Kidney glomerular epithelial cell (primary cell): ENCODE results near the gene ZNF529.
"Not testable (repeated sequence)": the region's sequence is repeated elsewhere in the genome, so short reads cannot be mapped to it uniquely, and the experiment has no call there.

ENCODE experiments used
- DNase-seq: peaks from one replicate; lab custom pipeline; 2025; lab: John Stamatoyannopoulos, UW

ZNF529 gene

DNA sequence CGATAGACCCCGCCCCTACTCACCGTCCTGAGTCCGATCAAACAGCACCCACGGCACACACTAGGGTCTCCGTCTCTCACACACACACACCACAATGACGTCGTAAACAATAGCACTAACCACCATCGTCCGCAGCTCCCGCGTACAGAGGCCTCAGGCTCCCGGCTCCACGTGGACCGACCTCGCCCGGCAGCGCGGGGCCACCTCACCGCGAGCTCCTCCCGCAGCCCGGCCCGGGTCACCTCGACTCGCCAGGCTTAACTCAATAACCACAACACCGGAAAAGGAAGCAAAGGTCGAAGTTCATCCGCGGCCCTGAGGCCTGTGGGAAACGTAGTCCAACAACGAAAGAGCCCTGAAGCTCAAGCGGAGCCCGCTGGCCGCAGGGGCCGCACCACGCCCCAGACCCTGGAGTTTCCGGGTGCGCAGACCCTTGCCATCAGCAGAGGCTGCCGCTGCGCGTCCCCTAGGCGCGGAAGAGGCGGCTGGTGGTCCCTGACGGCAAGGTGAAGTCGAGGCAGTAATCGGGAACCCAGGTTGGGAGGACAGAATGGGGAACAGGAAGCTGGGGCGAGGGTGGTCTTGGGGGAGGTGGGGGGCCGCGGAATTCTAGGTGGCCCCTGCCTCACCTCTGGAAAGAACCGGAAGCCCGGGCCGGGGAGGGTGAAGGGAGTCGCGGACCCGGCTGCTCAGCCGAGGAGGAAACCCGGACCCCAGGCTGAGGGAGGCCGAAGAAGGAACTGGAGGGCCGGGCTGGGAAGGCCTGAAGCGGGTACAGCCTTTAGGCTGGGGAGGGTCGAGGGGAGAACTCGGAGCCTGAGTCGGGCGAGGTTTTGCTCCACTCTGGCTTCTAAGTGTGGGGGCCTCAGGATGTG is at the start of gene ZNF529:
ZNF529 (minus strand) TSS at position 273 of the 875 bp plus-strand sequence. CDS start 946 bp downstream, outside the sequence.
- peak; percentile 89 for DNase-seq

DNA sequence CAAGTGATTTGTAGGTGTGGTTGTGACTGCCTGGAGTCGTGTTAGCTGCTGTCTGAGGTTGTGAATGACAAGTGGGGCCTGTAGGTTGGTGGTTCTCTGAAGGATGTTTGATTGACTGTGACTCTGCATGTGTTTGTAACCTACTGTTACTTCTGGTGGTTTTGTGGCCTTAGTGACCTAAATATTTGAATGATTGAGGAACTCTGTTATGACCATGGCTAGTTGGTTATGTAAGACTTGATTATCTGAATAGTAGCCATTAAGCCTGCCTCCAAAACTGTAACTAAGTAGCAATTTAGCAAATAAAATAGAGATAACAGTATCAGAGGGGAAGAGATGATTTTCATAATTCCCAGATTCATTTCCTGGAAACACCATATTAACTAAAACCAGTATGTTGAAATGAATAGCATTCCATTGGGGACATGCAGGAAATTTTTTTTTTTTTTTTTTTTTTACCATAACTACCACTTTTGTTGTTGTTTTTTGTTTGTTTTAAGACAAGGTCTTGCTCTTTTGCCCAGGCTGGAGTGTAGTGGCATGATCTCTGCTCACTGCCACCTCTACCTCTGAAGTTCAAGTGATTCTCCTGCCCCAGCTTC is 32.9 kb upstream of the ZNF529 start:
- DNase-seq: peak; percentile 67

DNA sequence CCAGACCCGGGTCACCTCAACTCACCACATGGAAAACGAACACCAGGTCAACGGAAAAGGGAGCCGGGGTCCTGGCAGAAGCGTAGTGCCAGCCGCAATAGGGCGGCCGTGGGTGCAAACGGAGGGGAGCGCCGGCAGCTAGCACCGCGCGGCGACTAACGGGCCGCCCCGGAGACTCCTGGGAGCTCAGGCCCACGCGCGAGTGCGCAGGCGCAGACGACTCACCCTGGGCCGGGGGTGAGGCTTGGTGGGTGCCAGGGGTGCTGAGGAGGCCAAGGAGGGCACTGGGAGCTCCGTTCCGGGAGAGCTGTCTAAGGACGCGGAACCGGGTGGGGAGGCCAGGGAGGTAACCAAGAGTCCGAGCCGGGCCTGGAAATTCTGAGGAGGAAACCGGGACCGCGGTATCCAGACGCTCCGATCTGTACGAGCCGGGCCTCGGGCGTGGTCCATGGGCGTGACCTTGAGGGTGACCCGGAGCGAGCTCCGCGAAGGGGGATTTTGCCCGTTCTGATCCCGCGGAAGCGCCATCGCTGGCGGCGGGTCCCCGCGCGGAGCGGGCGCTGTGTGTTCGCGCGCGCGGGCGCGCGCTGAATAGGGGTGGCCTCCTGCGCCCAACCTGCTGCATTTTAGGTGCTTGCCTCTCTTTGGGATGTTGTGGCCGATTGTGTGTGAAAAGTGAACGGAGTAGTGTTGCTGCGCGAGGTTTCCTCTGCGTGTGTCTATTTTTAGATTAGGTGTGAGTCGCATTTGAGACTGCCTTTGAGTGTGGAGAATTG is 32.2 kb upstream of the ZNF529 start, which contains the start of gene ZNF382:
ZNF382 (plus strand) TSS at position 213 of the 776 bp plus-strand sequence. CDS start 4,602 bp downstream, outside the sequence.
- DNase-seq: peak; percentile 67

DNA sequence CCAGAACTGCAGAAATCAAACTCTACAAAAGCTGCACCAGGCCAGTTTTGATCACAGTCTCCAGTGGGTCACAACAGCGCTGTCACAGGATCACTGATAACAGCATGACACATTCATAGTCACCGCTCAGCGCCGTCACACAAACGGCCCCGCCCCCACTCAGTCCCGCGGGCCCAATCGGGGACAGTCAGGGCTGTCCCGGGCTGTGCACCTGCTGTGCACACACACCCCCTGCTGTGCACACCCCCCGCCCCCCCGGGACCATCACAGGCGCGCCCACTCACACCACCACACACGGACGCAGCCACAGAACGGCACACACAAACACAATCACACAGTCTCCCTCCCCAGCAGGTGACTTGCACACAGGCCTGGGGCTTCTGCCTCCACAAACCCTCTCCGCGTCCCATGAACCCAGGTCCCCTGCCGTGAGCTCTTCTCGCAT is 31.6 kb upstream of the ZNF529 start:
- DNase-seq: no peak

DNA sequence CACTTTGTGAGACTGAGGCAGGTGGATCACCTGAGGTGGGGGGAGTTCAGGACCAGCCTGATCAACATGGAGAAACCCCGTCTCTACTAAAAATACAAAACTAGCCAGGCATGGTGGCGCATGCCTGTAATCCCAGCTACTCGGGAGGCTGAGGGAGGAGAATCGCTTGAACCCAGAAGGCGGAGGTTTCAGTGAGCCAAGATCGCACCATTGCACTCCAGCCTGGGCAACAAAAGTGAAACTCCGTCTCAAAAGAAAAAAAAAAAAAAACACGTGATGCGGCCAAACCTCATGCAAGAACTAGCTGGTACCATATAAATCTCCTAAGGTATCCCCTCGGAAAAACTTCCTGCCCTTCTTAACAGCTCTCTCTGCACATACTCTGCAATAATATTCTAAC is 29.6 kb upstream of the ZNF529 start:
- DNase-seq: not testable (repeated sequence)

DNA sequence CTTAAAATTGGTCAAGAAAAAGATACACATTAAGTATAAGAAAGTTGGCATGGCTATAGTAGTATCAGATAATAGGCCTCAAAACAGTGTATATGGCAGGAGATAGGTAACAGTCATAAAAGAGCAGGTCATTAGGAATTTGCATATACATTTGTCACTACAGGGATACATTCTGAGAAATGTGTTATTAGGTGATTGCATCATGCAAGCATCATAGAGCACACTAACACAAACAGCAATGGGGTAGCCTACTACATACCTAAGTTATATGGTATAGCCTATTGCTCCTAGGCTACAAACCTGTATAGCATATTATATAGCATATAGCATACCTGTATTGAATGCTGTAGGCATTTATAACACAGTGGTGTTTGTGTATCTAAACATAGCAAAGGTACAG is 6.2 kb upstream of the ZNF529 start:
- no peak for DNase-seq

DNA sequence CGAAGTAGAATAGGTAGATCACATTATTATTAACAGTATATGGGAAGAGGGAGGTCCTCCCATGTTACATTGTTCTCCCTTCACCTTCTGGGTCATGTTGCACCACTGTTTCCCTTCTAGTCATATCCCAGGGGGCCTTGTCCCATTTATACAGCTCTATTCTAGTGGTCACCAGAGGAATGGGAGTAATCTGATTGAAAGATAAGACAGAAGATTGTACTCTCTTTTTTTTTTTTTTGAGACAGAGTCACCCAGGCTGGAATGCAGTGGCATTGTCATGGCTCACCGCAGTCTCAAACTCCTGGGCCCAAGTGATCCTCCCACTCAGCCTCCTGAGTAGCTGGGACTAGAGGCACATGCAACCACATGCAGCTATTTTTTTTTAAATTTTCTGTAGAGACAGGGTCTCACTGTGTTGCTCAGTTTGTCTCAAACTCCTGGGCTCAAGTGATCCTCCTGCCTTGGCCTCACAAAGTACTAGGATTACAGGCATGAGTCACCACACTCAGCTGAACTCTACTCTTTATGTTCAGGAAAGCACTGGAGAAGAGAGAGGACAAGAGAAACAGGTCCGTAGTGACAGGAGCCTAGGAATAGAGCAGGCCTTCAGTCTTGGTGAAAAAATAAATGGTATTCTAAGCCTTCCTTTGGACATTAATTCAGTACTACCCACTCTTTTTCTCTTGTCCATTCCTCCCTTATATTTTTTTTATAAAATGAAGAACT is 4.3 kb upstream of the ZNF529 start:
- DNase-seq: no peak

DNA sequence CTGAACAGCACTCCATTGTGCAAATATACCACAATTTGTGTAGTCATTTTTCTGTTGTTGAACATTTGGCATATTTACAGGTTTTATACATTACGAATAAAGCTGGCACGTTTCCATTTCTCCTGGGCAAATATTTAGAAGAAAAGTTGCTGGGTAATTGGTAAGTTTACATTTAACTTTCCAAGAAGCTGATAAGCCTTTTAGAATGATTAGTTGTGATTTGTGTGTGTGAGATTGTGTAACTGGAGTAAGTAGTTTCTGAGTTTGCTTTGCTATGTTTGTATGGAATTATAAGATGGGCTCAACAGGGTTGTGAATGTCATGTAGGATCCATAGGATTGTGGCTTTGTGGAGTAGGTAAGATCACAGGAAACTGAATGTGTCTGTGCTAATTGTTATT is 1.6 kb upstream of the ZNF529 start:
- no peak for DNase-seq

DNA sequence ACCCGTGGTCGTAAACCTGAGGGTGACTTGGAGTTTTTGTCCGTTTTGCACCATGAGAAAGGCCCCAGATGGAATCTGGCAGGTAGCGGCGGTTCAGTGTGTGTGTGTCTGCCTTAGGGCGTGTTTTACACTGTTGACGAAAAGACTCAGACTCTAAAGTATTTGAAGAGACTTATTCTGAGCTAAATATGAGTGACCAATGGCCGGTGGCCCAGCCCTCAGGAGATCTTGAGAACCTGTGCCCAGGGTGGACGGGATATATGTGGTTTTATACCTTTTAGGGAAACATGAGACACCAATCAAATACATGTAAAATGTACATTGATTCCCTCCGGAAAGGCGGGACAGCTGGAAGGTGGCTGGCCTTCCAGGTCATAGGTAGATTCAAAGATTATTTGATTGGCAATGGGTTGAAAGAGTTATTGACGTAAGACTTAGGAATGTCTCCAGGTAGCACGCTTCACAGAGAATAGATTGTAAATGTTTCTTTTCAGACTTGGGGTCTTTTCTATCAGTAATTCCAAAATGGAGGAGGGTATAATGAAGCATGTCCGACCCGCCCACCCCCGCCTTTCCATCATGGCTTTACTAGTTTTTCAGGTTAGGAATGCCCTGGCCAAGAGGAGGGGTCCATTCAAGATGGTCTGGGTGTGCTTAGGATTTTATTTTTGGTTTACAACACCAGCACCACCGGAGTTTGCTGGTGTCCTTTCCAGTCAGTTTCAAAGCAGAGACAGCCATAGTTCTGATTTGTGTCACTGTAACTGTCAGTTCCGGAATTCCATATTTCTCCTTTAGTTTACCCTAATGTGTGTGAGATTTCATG is 1.0 kb upstream of the ZNF529 start:
- peak; percentile 34 for DNase-seq

DNA sequence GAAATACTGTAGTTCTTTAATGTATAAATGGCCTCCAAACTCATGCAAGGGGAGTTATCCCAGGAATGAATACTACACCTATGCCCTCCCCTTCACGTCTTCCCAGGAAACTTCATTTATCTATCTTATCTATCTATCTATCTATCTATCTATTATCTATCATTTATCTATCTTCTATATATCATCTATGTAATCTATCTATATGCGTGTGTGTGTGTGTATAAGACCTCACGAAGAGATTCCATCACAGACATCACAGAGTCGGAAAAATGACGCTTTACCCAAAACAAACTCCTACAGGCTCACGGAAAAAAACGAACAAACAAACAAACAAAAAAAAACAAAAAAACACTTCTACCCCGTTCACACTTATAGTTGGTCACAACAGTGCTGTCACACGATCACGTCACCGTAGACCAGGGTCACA is 486 bp downstream of the ZNF529 start:
- no peak for DNase-seq

DNA sequence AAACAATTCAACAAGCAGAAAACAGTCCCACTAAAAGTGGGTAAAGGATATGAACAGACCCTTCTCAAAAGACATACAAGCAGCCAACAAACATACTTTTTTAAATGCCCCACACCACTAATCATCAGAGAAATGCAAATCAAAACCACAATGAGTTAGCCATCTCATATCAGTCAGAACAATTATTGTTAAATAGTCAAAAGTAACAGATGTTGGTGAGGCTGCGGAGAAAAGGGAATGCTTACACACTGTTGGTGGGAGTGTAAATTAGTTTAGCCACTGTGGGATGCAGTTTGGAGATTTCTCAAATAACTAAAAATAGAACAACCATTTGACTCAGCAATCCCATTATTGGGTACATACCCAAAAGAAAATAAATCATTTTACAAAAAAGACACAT is 8.7 kb downstream of the ZNF529 start:
- DNase-seq: no peak

DNA sequence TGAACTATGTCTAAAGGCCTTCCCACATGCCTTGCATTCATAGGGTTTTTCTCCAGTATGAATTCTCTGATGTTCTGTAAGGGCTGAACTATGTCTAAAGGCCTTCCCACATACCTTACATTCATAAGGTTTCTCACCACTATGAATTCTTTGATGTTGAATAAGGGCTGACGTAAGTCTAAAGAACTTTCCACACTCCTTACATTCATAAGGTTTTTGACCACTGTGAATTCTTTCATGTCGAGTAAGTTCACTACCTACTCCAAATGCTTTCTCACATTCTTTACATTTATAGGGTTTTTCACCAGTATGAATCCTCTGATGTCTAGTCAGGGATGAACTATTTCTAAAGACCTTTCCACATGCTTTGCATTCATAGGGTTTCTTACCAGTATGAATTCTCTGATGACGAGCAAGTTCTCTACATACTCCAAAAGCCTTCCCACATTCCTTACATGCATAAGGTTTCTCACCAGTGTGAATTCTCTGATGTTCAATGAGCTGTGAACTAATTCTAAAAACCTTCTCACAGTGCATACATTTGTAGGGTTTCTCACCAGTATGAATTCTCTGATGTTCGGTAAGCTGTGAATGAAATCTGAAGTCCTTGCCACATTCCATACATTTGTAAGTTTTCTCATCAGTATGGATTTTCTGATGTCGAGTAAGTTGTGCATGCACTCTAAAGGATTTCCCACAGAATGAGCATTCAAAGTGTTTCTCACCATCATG is 25.9 kb downstream of the ZNF529 start:
- no peak for DNase-seq

DNA sequence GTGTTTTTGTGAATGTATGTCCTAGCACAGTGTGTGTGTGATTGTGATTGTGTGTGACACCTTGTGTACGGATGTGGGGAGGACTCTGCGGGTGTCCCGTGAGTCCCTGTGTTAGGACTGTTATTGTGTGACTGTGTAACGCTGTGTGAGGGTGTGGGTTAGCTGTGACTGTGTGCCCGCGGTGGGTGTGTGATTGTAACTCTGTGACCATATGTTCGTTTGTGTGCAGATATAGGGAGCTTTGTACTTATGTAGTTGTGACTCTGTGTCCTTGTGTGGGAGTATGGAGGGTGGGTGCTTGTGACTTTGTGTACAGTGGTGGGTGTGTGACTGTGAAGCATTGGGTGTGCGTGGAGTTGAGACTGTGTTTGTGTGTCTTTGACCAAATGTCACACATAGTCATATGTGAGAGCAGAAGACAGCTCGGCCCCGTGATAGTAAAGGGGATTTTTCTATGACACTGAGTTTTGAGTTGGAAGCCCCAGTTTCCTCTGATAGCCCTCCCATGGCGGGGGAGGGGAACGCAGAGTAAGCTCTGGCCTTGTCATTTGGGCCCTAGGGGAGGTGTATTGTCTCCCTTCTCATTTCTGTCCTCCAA is 44.1 kb downstream of the ZNF529 start:
- no peak for DNase-seq

DNA sequence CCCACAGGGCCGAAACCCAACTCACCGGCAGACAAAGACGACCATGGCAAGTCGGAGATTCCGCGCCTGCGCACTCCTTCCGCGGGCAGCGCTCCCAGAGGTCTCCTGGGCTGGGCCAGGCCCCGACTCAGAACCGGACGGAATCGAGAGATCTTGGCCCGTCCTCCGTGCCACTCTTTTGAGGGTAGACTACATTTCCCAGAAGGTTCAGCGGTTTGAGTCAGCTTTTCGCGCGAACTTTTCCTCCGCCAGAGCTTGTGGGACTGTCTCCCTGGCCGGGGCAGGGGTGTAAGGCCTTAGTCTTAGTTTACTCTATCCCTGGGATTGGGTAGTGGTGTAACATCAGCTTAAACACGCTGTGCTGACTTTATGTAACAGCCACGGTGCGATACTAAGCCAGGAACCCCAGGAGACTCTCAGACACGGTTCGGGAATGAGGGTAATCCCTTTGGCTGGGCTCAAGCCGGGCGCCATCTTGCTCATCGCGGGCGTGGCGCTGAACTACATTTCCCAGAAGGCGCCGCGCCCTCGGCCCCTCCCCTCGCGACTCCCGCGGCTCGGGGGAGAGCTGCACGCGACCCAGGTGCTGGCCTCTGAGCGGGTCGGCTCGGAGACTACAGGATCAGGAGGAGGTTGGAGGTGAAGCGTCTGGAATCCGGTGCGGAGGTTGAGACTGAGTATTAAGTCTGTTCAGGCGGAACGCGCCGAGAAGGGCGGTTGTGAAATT is 44.7 kb downstream of the ZNF529 start, which contains the start of gene ZNF260:
ZNF260 (minus strand) TSS at position 78 of the 727 bp plus-strand sequence. CDS start 13,033 bp downstream, outside the sequence.
- peak; percentile 91 for DNase-seq

DNA sequence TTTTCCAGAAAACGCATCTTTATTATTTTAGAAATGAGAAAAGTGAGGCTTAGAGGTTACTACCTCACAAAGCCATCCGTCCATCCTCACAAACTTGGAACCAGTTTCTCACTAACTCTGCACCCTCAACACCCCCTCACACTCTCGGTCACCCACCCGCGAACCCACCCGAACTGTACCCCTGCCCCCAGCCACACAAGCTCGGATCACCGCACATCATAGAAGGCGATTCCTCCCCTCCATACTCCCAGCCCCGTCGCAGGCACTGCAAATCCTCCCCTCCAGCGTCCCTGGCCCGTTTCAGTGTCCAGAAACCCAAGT is 45.3 kb downstream of the ZNF529 start:
- no peak for DNase-seq

DNA sequence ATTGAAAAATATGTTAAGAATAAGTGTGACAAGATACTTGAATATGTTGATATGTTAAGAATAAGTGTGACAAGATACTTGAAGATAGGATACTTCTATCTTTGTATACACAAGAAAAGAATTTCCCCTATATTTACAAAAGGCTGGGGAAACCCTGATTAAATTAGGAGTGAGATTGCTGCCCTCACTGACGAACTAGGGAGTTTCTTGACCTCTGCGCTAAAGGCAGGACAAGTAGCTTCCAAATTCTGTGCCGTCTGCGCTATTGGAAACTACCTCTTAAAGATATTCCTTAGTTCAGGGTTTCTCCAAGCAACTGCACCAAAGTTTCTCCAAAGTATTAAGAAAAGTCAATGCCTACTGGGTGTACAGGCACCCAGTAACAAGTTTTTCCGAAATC is 45.8 kb downstream of the ZNF529 start:
- no peak for DNase-seq

DNA sequence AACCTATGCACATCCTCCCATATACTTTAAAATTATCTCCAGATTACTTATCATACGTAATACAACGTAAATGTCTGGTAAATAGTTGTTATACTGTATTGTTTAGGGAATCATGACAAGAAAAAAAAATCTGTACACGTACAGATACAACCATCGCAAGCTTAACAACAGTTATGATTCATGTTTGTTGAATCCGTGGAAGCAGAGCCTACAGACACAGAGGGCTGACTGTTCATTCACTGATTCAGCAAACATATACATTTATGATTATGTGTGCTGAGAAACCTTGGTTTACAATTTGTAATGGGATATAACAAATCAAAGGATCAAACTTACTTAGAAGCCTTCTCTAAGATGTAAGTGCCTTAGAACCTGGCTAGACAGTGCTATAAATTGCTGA is 46.5 kb downstream of the ZNF529 start:
- no peak for DNase-seq

DNA sequence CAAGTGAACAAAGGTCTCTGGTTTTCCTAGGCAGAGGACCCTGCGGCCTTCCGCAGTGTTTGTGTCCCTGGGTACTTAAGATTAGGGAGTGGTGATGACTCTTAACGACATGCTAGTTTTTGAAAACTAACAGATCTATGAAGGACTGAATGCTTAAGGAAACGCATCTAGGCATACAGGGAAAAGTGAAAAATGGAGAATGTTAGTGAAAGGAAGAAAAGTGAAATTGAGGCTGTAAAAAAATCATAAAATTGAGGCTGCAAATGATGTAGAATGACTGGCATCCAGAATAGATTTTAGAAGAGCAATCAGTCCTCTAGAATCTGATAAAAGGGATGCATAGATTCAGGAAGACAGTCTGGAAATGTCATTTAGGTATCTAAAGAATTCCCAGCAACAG is 48.5 kb downstream of the ZNF529 start:
- DNase-seq: no peak

DNA sequence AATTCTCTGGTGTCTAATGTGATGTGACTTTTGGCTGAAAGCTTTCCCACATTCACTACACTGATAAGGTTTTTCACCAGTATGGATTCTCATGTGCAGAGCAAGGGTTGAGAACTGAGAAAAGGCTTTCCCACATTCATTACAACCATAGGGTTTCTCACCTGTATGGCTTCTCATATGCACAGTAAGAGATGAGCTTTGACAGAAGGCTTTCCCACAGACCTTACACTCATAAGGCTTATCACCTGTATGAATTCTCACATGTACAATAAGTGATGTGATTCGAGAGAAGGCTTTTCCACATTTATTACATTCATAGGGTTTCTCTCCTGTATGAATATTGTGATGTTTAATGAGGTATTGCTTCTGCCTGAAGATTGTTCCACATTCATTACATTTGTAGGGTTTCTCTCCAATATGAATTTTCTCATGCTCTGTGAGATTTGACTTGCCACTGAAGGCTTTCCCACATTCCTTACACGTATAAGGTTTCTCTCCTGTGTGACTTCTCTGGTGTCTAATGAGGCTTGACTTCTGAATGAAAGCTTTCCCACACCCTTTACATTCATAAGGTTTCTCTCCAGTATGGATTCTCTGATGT is 59.0 kb downstream of the ZNF529 start:
- DNase-seq: no peak
